ENCODE measurements around the gene RFNG.

Gene RFNG

DNA sequence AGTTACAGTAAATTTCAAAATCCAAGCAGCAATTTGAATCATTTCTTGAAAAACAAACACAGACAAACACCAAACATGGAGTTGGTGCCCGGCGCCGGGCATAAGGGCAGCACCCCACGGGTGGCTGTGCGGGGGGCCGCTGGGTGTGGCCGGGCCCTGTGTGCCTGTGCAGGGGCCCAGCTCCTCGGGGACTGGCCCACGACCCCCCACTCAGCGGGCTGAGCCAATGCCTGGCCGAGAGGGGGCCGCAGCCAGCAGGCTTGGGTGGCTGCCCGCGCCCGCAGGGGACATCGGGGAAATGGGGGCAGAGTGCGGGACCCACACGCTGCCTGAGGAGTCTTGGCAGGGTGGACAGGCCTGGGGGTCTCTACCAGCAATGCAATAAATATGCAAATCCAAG, 26.8 kb upstream of the RFNG start:
- Histone ChIP-seq H3K9me2 (replicated peaks; ENCODE audit: insufficient read depth, low read length) (no peaks in the 10 kb centered on the region), H3F3A (ENCODE audit: insufficient read depth) (peaks cover 9% of the 10 kb centered on the region; the same call in 1 of the 2 replicates), H3K36me3 (ENCODE audit: low read length) (no peaks in the 10 kb centered on the region), H3K27ac (ENCODE audit: low read depth, low read length) (no peak overlapping the region), H3K9ac (ENCODE audit: low read length) (no peak overlapping the region), H3K27me3 (ENCODE audit: low read length) (no peaks in the 10 kb centered on the region), H3K79me2 (ENCODE audit: insufficient read depth, low read length) (no peaks in the 10 kb centered on the region), H3K4me3 (ENCODE audit: insufficient read depth, low read length, poor library complexity, severe bottlenecking) (no peak overlapping the region), H3K9me3 (ENCODE audit: insufficient read depth, low read length) (no peaks in the 10 kb centered on the region), H4K20me1 (ENCODE audit: low read depth, low read length) (no peaks in the 10 kb centered on the region), H3K4me2 (ENCODE audit: low read depth, low read length, poor library complexity, severe bottlenecking) (no peak overlapping the region), H2AFZ (ENCODE audit: low read depth, low read length, severe bottlenecking) (no peak overlapping the region)
- TF ChIP-seq EZH2phosphoT487 (conservative IDR thresholded peaks at IDR 0.05; ENCODE audit: low read length): no peak
- TF ChIP-seq, protein P1, sequence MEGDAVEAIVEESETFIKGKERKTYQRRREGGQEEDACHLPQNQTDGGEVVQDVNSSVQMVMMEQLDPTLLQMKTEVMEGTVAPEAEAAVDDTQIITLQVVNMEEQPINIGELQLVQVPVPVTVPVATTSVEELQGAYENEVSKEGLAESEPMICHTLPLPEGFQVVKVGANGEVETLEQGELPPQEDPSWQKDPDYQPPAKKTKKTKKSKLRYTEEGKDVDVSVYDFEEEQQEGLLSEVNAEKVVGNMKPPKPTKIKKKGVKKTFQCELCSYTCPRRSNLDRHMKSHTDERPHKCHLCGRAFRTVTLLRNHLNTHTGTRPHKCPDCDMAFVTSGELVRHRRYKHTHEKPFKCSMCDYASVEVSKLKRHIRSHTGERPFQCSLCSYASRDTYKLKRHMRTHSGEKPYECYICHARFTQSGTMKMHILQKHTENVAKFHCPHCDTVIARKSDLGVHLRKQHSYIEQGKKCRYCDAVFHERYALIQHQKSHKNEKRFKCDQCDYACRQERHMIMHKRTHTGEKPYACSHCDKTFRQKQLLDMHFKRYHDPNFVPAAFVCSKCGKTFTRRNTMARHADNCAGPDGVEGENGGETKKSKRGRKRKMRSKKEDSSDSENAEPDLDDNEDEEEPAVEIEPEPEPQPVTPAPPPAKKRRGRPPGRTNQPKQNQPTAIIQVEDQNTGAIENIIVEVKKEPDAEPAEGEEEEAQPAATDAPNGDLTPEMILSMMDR (IDR thresholded peaks at IDR 0.05; ENCODE audit: insufficient read depth, low read length, poor library complexity, severe bottlenecking): no peak

DNA sequence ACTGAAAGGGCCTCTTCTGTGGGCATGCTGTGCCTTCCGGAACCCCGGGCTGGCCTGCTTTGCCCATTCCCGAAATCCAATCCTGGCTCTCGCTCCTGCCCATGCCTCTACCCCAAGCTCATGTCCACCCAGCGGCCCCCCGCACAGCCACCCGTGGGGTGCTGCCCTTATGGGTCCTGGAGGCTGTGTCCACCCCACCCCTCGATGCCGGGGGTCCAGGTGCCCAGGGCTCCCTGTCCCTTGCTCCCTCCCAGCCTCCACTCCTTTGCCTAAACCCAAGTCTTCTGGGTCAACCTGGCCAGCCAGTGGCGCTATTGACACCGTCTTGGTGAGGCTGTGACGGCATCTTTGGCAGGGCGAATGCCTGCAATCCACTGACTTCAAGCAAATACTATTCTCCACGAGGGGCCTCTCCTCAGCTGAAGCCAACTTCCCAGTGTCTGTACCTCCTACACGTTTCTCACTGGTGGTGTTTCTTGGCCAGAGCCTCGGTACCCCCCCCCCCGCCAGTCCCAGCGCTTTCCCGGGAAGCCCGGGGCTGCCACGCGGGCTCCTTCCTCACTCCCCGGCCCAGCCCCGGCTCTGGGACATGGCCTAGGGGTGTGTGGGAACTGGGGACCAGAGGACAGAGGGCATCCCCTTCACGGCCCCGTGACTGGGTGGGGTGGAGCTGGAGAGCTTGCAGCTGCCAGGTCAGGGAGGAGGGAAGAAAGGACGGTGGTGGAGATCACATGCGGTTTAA, 26.2 kb upstream of the RFNG start:
- no peak overlapping the region for H2AFZ ChIP-seq (ENCODE audit: low read depth, low read length, severe bottlenecking)
- H3K4me3 ChIP-seq (ENCODE audit: insufficient read depth, low read length, poor library complexity, severe bottlenecking): no peak overlapping the region
- H3K27ac ChIP-seq (ENCODE audit: low read depth, low read length): no peak overlapping the region
- peaks cover 9% of the 10 kb centered on the region; the same call in 1 of the 2 replicates for H3F3A ChIP-seq (ENCODE audit: insufficient read depth)
- H4K20me1 ChIP-seq (ENCODE audit: low read depth, low read length): no peaks in the 10 kb centered on the region
- no peaks in the 10 kb centered on the region for H3K9me3 ChIP-seq (ENCODE audit: insufficient read depth, low read length)
- TF ChIP-seq EZH2phosphoT487 (conservative IDR thresholded peaks at IDR 0.05; ENCODE audit: low read length): no peak
- TF ChIP-seq, protein P1 (IDR thresholded peaks at IDR 0.05; ENCODE audit: insufficient read depth, low read length, poor library complexity, severe bottlenecking): no peak
- no peak overlapping the region for H3K9ac ChIP-seq (ENCODE audit: low read length)
- no peaks in the 10 kb centered on the region for H3K9me2 ChIP-seq (replicated peaks; ENCODE audit: insufficient read depth, low read length)
- no peak overlapping the region for H3K4me2 ChIP-seq (ENCODE audit: low read depth, low read length, poor library complexity, severe bottlenecking)
- no peaks in the 10 kb centered on the region for H3K36me3 ChIP-seq (ENCODE audit: low read length)
- no peaks in the 10 kb centered on the region for H3K79me2 ChIP-seq (ENCODE audit: insufficient read depth, low read length)
- H3K27me3 ChIP-seq (ENCODE audit: low read length): no peaks in the 10 kb centered on the region

DNA sequence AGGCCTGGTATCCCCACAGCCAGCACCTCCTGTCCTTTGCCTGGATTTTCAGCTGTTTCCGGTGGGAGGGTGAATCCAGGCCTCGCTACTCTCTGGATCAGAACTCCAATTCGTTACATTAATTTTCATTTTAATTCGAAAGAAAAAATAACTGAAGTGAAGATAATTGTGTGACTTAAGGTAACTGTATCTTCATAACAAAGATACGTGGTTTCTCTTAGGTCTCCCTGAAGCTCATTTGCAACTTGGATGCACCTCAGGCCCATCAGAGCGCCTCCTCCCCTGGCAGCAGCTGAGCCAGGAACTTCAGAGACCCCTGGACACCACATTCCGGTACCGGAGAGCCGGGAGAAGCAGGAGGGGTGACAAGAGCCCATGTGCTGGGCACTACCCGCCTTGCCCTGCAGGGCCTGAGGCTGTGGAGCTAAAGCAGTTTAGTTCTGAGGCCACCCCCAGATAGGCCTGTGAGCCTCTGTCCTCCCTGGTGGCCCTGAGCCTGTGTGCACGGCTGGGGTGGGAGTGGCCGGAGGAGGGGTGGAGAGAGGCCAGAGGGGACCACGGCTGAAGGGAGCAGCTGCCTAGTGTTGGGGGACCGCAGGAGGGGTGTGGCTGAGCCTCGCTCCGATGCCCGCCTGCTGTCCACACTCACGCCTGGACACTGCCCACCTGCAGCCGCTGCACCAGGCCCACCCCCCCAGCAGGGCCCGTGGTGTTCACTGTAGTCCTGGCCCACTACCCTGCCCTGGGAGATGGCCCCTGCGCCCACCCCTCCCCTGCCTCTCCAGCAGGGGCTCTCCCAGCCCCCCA, 25.4 kb upstream of the RFNG start:
- Histone ChIP-seq H4K20me1 (ENCODE audit: low read depth, low read length) (no peaks in the 10 kb centered on the region), H3K36me3 (ENCODE audit: low read length) (no peaks in the 10 kb centered on the region), H3K4me3 (ENCODE audit: insufficient read depth, low read length, poor library complexity, severe bottlenecking) (no peak overlapping the region), H2AFZ (ENCODE audit: low read depth, low read length, severe bottlenecking) (no peak overlapping the region), H3K9ac (ENCODE audit: low read length) (no peak overlapping the region), H3F3A (ENCODE audit: insufficient read depth) (peaks cover 9% of the 10 kb centered on the region; the same call in 1 of the 2 replicates), H3K79me2 (ENCODE audit: insufficient read depth, low read length) (no peaks in the 10 kb centered on the region), H3K9me2 (replicated peaks; ENCODE audit: insufficient read depth, low read length) (no peaks in the 10 kb centered on the region), H3K4me2 (ENCODE audit: low read depth, low read length, poor library complexity, severe bottlenecking) (no peak overlapping the region), H3K27me3 (ENCODE audit: low read length) (no peaks in the 10 kb centered on the region), H3K27ac (ENCODE audit: low read depth, low read length) (no peak overlapping the region), H3K9me3 (ENCODE audit: insufficient read depth, low read length) (no peaks in the 10 kb centered on the region)
- TF ChIP-seq, protein P1 (IDR thresholded peaks at IDR 0.05; ENCODE audit: insufficient read depth, low read length, poor library complexity, severe bottlenecking): no peak

Data from SU-DHL-6 (cell line).